OCI-LY7 (cell line): ENCODE data around the gene SPATS2L.

Experiments
- CTCF ChIP-seq: fragments of 200-600 bp; sonication (generic); conservative IDR thresholded peaks from 2 replicates; pipeline ENCODE4 v1.5.1; 2014; ENCODE audit warnings: mild to moderate bottlenecking, antibody characterized with exemption, low read length, moderate library complexity, mixed read lengths
- EZH2phosphoT487 ChIP-seq: fragments of 200-600 bp; sonication (generic); IDR thresholded peaks from 2 replicates; pipeline ENCODE4 v1.6.1; 2018; ENCODE audit warnings: low read depth, borderline replicate concordance, mild to moderate bottlenecking, mixed run types, antibody characterized with exemption, low read length, moderate library complexity, mixed read lengths

DNA sequence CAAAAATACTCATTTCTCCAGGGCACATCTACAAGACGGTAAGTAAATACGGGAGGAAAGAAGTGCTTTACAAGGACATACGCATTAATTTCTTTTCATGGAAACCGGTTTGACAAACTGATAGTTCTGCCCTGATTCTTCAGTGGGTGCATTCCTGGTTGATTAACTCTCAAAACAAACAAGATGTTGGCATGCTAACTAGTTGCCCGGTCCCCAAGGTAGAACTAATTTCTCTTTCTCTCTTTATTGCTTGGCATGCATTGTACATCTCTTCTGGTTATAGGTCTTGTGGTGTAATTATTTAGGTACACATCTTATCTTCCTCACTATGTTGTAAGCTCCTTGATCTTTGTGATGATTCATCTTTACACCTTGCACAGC, 46.9 kb upstream of the SPATS2L start:
- no peak for TF ChIP-seq CTCF
- TF ChIP-seq EZH2phosphoT487 = no peak
